Inflammatory macrophage (primary cell): Measurements from ENCODE around the gene RAB29.
A peak's percentile ranks its signal among the peaks of the same experiment; 100 is the strongest.

Experiments
- DNase-seq, 2 donors: peaks; one replicate each; pipeline ENCODE4 v3.0.0-alpha.2; 2020 to 2022

Gene RAB29

DNA sequence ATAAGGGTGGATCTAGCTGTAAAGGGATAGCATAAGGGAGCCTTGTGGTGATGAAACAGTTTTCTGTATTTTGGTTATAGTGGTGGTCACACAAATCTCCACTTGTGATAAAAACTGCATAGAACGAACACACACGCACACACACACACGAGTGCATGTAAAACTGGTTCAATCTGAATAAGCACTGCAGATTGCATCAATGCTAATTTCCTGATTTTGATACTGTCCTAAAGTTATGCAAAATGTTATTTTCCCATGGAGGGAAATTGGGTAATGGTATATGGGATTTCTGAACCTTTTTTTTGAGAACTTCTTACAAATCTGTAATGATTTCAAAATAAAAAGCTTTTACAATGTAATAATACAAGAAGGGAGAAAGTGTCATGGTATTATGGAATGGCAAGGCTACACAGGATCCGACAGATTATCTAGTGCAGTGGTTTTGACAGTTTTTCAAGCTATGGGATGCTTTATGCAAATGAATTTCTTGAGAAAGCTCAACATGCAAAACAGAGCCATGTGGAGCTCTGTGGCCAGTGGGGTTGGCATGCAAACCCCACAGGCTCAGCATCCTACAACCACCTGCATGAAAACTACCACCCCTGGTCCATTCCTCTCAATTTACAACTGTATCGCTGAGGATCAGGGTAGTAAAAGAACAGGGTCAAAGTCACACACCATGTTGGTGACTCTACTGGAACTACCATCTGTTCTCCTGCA, 18.9 kb upstream of the RAB29 start:
- DNase-seq = peak; percentile 39 to 85

GRCh38 chr1:205792961-205793673, 17.8 kb upstream of the RAB29 start:
- DNase-seq = no peak

GRCh38 chr1:205792481-205792881, 17.2 kb upstream of the RAB29 start:
- no peak for DNase-seq

DNA sequence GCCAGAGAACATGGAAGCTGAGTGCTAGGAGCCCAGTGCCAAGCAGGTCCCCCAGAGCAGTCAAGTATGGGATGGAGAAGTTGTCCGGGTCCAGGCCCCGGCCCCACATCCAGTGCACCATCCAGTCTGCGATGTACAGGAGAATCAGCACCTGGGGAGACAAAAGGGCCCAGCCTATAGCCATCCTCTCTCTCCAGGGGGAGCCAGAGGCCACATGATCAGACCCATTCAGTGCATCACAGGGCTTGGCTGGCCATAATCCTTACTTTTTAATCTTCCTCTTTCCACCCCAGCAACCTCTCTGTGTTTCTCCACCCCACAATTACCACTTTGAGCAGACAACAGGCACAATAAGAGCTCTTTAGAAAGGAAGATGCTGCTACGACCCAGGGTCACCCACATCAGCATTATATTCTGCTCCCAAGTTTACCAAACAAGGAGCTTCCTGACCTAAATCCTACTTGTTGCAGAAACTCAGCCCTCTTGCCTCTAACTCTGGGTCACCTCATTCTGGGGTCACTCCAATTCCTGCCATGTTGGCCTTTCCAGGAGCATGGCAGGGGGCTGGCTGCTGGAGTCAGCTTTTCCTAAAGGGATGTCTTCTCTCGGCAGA, 16.4 kb upstream of the RAB29 start:
- peak; percentile 65 to 75 for DNase-seq

- no peak for DNase-seq
These were observed 12.1 kb upstream of the RAB29 start for GRCh38 chr1:205787287-205787916.

DNA sequence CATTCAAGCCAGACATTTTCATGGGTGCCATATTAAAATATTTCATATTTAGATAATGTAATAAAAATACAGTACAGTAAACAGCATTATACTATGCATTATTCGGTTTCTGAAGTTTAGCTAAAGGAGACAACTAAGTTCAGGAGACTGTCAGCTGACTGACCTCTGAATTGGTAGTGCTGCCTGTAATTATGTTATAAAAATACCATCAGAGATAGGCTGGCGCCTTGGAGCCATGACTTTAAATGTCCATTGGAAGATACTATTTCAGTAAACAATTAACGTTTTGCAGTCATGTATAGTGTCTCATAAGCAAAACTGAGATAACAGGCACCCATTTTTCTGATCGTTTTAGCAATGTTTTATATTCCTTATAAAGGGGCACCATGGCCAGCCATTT, 11.3 kb upstream of the RAB29 start:
- no peak for DNase-seq

GRCh38 chr1:205785446-205785845, 10.2 kb upstream of the RAB29 start:
- DNase-seq = no peak

DNA sequence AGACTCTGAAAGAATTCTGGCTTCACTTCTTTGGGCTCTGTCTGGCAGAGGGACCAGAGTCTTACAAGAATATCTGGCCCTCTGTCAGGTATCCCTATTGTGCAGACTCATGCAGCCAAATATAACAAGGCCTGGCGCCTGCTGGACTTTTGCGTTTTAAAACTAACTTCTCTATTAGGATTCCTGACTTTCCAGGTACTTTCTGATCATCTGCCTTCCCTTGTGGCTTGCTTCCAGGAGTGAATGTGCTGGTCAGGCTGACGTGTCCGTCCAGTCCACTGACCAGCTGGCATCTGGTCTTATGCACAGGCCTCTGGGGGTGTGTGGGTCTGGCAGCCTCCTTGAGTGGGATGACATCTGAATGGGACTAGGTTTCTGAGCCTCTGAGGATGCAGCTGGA, 8.6 kb upstream of the RAB29 start:
- DNase-seq = no peak

- no peak for DNase-seq
These were observed 8.1 kb upstream of the RAB29 start for GRCh38 chr1:205783433-205783795.

DNA sequence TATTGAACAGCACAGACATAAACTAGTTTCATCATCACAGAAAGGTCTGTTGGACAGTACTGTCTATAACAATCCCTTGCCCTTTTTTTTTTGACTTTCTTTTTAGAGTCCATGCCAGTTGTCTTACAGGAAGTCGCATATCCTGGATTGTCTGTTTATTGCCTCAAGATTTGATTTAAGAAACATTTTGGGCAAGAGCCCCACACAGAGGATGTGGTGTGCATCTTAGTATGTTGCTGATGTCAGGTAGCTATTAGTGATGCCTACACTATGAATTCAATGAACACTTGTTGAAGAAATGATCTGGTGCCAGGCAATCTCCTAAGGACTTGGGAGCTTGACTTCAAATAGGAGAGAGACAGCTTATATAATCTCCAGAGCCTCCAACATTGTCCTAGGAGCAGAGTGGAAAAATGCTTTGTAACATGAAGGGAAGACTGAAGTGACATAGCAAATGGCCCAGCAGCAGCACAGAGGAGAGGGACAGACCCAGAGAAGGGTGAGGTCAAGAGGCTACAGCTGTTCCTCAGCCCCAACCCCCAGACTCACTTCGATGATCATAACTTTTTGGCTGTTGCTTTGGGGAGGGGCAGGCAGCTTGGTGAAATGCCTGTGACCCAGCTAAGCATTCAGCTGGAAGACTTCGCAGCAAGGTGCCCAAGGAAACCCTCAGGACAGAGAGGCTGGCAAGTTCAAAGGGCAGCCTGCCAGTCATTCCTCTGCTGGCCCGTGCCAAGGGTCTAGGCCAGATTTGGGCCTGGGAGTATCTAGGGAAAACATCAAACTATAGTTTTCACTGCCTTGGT, 7.5 kb upstream of the RAB29 start:
- no peak for DNase-seq

DNA sequence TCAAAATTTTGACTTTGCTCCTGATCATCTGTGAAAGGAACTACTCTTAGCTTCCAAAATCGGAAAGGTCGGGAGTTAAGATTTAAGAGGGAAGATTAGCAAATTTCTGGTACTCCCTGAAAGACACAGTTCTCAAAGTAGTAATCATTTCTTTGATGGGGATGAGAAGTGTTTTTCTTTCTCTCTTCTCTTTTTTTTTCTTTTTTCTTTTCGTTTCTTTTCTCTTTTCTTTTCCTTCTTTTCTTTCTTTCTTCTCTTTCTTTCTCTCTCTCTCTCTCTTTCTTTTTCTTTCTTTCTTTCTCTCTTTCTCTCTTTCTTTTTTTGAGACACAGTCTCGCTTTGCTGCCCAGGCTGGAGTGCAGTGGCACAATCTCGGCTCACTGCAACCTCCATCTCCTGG, 5.1 kb upstream of the RAB29 start:
- no peak for DNase-seq

DNA sequence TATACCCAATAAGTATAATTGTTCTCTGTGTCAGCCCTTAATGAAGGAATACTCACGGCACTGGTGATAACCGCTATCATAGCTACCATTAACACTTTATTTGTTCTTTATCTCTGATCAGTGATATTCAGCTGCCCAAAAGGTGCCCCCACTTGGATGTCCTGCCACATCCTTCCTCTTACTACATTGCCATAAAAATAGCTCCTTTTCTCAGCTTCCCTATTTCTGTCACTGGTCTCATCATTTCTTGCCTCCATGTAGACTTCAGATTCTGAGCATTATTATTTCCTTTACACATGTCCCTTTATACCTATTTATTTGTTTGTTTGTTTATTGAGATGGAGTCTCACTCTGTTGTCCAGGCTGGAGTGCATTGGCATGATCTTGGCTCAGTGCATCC, 2.7 kb upstream of the RAB29 start:
- peak; percentile 53 for DNase-seq

GRCh38 chr1:205775717-205776056, 405 bp upstream of the RAB29 start:
- peak; percentile 9 to 16 for DNase-seq

GRCh38 chr1:205774198-205775014, 876 bp downstream of the RAB29 start:
- peak in 1 of 2 donors; percentile 4 for DNase-seq

GRCh38 chr1:205772607-205773032, 2.7 kb downstream of the RAB29 start:
- no peak for DNase-seq

DNA sequence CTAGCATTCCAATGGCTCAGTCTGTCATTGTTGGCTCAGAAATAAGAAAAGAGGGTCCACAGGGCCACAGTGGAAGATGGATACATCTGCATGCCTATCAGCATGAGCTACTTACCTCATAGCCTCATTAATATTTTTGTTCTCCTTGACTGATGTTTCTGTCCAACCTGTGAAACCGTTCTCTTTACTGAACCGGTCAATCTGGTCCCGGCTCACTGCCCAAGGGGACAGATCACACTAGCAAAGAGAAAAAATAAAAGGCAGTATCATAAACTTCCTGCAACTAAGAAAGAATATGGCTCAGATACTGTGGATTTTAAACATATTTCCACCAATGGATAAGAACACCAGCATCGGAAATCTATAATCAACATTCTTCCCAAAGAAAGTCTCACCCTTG, 4.7 kb downstream of the RAB29 start:
- DNase-seq = no peak

DNA sequence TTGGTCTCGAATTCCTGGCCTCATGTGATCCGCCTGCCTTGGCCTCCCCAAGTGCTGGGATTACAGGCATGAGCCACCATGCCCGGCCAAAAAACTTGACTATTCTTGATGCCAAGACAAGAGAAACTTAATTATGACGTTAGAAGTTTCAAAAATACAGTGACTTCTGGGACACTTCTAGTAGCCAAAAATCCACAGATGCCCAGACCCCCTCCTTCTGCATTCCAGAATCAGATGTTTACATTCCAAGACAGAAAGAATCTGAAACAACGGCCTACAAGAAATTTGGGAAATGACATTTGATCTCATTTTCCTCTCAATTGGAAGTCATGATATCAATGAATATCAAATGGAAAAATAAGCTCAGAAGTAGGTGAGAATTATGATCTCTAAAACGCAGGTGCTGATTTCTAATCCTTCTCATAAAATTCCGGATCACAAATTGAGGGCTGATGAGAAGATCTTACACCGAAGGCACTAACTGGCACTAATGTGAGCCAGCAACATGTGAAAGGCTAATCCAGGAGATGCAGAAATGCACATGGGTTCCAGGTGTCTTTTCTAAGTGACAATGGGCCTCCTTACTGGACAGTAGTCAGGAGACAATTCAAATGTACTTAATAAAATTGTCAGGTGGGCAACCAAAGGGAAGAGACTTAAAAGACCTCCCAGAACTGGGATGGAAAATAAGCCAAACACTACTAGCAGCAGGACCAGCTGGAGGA, 5.5 kb downstream of the RAB29 start:
- no peak for DNase-seq

DNA sequence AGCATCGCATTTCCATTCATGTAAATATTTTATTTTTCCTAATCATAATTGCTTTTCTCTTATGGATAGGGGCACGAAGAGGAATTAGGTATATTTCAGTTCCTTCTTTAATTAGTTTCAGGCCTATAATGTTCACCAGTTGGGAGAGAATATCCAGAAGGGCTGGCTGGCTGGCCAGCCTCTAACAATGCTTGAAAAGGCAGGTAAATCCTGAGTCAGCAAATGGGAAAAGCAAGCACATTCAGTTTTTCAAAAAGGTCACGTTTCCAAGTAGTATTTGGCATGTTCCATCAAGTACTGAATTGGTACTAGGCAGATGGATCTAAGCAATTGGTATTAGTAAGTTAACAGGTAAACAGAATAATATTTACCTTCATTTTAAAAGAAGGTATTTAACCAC, 8.0 kb downstream of the RAB29 start:
- no peak for DNase-seq

- no peak for DNase-seq
These were observed 8.7 kb downstream of the RAB29 start for GRCh38 chr1:205766570-205766969.

- DNase-seq = no peak
These were observed 9.2 kb downstream of the RAB29 start for GRCh38 chr1:205766038-205766437.

DNA sequence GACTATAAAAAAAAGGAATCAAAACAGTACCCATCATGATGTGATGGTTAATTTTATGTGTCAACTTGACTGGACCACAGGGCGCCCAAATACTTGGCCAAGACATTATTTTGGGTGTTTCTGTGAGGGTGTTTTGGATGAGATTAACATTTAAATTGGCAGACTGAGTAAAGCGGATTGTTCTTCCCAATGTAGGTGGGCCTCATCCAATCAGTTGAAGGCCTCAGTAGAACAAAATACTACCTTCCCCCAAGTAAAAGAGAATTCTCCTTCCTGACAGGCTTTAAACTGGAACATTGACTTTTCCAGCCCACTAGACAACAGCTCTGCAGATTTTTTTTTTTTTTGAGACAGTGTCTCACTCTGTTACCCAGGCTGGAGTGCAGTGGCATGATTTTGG, 10.7 kb downstream of the RAB29 start:
- DNase-seq = no peak
